Measurements from ENCODE around the gene CTIF. TPM values are rescaled to one million over a fixed set of nuclear protein-coding genes. Genes with fewer than 3 reads are reported as not detected.

Gene CTIF
- total and polyA plus RNA-seq, 2 experiments from 2014 or later: 8.6 to 14.4 TPM

DNA sequence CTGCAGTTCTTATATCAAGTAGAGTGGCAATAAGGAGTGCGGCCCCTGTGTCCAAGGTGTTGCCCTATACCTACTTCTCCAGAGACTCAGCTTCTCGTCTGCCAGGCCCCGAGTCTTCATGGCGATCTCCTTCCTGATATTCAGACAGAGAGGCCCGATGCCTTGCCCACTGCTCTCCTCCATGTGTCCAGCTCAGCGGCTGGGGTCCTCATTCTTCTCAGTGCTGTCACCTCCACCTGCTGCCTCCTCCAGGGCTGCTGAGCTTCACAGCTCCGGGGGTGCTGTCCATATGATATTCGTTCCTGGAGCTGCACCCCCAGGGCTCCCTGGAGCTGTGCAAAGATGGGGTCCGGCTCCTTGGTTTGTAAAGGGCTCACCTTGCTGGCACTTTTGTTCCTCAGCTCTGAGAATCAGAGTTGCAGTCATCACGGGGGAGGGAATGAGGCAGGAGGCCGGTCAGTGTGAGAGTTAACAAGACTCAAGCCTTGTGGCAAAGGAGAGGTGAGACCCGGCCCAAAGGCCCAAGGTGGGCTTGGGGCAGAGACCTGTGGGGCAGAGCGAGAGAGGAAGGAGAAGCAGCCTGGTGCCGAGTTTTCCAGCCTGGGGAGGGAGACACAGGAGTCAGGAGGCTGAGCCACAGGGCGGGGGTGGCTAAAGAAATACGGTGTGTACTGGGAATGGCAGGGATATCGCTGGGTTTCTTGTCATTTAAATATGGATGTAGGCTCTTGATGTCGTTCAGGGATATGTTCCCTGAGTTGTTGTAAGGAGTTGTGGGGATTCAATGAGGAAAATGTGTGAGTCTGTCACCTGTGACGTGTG lies 120.6 kb downstream of the CTIF start:
- Histone ChIP-seq H3K27me3 (ENCODE audit: insufficient read depth) (no peaks in the 10 kb centered on the region), H4K20me1 (replicated peaks; ENCODE audit: insufficient read depth) (peaks cover 3% of the 10 kb centered on the region; the same call in 1 of the 2 replicates), H3K36me3 (ENCODE audit: insufficient read depth) (no peaks in the 10 kb centered on the region), H3K4me1 (ENCODE audit: insufficient read depth) (peaks cover 4% of the 10 kb centered on the region; the same call in 1 of the 2 replicates), H2AFZ (no peak overlapping the region), H3K9me2 (ENCODE audit: insufficient read depth) (no peaks in the 10 kb centered on the region), H3K27ac (ENCODE audit: low read depth) (no peak overlapping the region), H3K4me3 (no peak overlapping the region), H3K79me2 (replicated peaks; ENCODE audit: insufficient read depth) (no peaks in the 10 kb centered on the region), H3K4me2 (no peak overlapping the region), H3F3A (replicated peaks; ENCODE audit: low read depth) (0 out of 2 replicates have a peak, but pooled peaks cover 3% of the 10 kb centered on the region)
- H3K36me3 Mint-ChIP-seq (ENCODE audit: low read depth): no peaks in the 10 kb centered on the region; the same call in 2 of the 3 replicates
- ATAC-seq (no peak), DNase-seq (ENCODE audit: low spot score) (no peak)
- H3K27me3 Mint-ChIP-seq (ENCODE audit: insufficient read depth, low read depth, poor library complexity): peaks cover 3% of the 10 kb centered on the region
- H3K9me3 Mint-ChIP-seq: no peaks in the 10 kb centered on the region
- H3K27ac Mint-ChIP-seq: no peak overlapping the region
- no peak overlapping the region for H3K4me3 Mint-ChIP-seq
- TF ChIP-seq ZNF331 (CRISPR knock-in tag; IDR thresholded peaks at IDR 0.05; ENCODE audit: low read depth) (no peak), POLR2AphosphoS5 (IDR thresholded peaks at IDR 0.05; ENCODE audit: low read depth) (no peak), JUNB (IDR thresholded peaks at IDR 0.05; ENCODE audit: unreplicated experiment) (no peak)
- TF ChIP-seq, protein P1, sequence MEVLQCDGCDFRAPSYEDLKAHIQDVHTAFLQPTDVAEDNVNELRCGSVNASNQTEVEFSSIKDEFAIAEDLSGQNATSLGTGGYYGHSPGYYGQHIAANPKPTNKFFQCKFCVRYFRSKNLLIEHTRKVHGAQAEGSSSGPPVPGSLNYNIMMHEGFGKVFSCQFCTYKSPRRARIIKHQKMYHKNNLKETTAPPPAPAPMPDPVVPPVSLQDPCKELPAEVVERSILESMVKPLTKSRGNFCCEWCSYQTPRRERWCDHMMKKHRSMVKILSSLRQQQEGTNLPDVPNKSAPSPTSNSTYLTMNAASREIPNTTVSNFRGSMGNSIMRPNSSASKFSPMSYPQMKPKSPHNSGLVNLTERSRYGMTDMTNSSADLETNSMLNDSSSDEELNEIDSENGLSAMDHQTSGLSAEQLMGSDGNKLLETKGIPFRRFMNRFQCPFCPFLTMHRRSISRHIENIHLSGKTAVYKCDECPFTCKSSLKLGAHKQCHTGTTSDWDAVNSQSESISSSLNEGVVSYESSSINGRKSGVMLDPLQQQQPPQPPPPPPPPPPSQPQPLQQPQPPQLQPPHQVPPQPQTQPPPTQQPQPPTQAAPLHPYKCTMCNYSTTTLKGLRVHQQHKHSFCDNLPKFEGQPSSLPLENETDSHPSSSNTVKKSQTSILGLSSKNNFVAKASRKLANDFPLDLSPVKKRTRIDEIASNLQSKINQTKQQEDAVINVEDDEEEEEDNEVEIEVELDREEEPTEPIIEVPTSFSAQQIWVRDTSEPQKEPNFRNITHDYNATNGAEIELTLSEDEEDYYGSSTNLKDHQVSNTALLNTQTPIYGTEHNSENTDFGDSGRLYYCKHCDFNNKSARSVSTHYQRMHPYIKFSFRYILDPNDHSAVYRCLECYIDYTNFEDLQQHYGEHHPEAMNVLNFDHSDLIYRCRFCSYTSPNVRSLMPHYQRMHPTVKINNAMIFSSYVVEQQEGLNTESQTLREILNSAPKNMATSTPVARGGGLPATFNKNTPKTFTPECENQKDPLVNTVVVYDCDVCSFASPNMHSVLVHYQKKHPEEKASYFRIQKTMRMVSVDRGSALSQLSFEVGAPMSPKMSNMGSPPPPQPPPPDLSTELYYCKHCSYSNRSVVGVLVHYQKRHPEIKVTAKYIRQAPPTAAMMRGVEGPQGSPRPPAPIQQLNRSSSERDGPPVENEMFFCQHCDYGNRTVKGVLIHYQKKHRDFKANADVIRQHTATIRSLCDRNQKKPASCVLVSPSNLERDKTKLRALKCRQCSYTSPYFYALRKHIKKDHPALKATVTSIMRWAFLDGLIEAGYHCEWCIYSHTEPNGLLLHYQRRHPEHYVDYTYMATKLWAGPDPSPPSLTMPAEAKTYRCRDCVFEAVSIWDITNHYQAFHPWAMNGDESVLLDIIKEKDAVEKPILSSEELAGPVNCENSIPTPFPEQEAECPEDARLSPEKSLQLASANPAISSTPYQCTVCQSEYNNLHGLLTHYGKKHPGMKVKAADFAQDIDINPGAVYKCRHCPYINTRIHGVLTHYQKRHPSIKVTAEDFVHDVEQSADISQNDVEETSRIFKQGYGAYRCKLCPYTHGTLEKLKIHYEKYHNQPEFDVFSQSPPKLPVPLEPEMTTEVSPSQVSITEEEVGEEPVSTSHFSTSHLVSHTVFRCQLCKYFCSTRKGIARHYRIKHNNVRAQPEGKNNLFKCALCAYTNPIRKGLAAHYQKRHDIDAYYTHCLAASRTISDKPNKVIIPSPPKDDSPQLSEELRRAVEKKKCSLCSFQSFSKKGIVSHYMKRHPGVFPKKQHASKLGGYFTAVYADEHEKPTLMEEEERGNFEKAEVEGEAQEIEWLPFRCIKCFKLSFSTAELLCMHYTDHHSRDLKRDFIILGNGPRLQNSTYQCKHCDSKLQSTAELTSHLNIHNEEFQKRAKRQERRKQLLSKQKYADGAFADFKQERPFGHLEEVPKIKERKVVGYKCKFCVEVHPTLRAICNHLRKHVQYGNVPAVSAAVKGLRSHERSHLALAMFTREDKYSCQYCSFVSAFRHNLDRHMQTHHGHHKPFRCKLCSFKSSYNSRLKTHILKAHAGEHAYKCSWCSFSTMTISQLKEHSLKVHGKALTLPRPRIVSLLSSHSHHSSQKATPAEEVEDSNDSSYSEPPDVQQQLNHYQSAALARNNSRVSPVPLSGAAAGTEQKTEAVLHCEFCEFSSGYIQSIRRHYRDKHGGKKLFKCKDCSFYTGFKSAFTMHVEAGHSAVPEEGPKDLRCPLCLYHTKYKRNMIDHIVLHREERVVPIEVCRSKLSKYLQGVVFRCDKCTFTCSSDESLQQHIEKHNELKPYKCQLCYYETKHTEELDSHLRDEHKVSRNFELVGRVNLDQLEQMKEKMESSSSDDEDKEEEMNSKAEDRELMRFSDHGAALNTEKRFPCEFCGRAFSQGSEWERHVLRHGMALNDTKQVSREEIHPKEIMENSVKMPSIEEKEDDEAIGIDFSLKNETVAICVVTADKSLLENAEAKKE (CRISPR knock-in tag; IDR thresholded peaks at IDR 0.05): no peak
- TF ChIP-seq, protein P2, sequence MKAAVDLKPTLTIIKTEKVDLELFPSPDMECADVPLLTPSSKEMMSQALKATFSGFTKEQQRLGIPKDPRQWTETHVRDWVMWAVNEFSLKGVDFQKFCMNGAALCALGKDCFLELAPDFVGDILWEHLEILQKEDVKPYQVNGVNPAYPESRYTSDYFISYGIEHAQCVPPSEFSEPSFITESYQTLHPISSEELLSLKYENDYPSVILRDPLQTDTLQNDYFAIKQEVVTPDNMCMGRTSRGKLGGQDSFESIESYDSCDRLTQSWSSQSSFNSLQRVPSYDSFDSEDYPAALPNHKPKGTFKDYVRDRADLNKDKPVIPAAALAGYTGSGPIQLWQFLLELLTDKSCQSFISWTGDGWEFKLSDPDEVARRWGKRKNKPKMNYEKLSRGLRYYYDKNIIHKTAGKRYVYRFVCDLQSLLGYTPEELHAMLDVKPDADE (IDR thresholded peaks at IDR 0.05): no peak
- H3K4me1 Mint-ChIP-seq: peaks cover 17% of the 10 kb centered on the region
